ENCODE measurements around the gene TRIM32.

Gene TRIM32

GRCh38 chr9:116749772-116750171 is 62.7 kb downstream of the TRIM32 start:
- in situ Hi-C loops (cut with MboI; ENCODE audit: low sequenced_read_pairs) = no loop called here

GRCh38 chr9:116750510-116750909 is 63.4 kb downstream of the TRIM32 start:
- in situ Hi-C loops (cut with MboI; ENCODE audit: low sequenced_read_pairs) = no loop called here

All from HL-60/S4 treated with retinoic acid at 250 ng/mL for 4 days and 3 days (cell line).